Smooth muscle cell (in vitro differentiated cells): ENCODE data around the gene ZNF740. TPM values are rescaled to one million over a fixed set of nuclear protein-coding genes. Genes with fewer than 3 reads are reported as not detected.
A peak's percentile ranks its signal among the peaks of the same experiment; 100 is the strongest.

Experiments
- DNase-seq: peaks from one replicate; lab custom pipeline; 2025; ENCODE audit not compliant: unreplicated experiment; lab: John Stamatoyannopoulos, UW
- H2AFZ ChIP-seq: fragments of 200-600 bp; sonication (generic); 2 replicates; pipeline ENCODE4 v1.6.0; 2016; ENCODE audit warnings: antibody characterized with exemption, low read depth, mild to moderate bottlenecking
- H3F3A ChIP-seq: fragments of 200-600 bp; sonication (generic); 2 replicates; pipeline ENCODE4 v1.6.0; 2017; ENCODE audit warnings: antibody characterized with exemption, low read depth
- H3K27ac ChIP-seq: fragments of 200-600 bp; sonication (generic); 2 replicates; pipeline ENCODE4 v1.5.1; 2016; ENCODE audit warnings: low read depth, mild to moderate bottlenecking
- H3K27me3 ChIP-seq: fragments of 200-600 bp; sonication (generic); 2 replicates; pipeline ENCODE4 v1.6.1; 2016; ENCODE audit warnings: low read depth, mild to moderate bottlenecking
- H3K36me3 ChIP-seq: fragments of 200-600 bp; sonication (generic); 2 replicates; pipeline ENCODE4 v1.5.1; 2016; ENCODE audit warnings: low read depth
- H3K4me1 ChIP-seq: fragments of 200-600 bp; sonication (generic); 2 replicates; pipeline ENCODE4 v1.5.1; 2016; ENCODE audit warnings: low read depth
- H3K4me2 ChIP-seq: fragments of 200-600 bp; sonication (generic); 2 replicates; pipeline ENCODE4 v1.6.0; 2016; ENCODE audit warnings: mild to moderate bottlenecking
- H3K4me3 ChIP-seq: fragments of 200-600 bp; sonication (generic); 2 replicates; pipeline ENCODE4 v1.5.1; 2016; ENCODE audit warnings: mild to moderate bottlenecking
- H3K79me2 ChIP-seq: fragments of 200-600 bp; sonication (generic); 2 replicates; pipeline ENCODE4 v1.6.0; 2016; ENCODE audit warnings: low read depth, mild to moderate bottlenecking
- H3K9ac ChIP-seq: fragments of 200-600 bp; sonication (generic); 2 replicates; pipeline ENCODE4 v1.6.0; 2016; ENCODE audit warnings: low read depth
- H3K9me3 ChIP-seq: fragments of 200-600 bp; sonication (generic); replicated peaks from 2 replicates; pipeline ENCODE4 v1.5.1; 2016; ENCODE audit warnings: low read depth
- H4K20me1 ChIP-seq: fragments of 200-600 bp; sonication (generic); 2 replicates; pipeline ENCODE4 v1.6.0; 2016; ENCODE audit warnings: low read depth
- WGBS: methylation state at CpG from one replicate; pipeline ENCODE4 v1.1.7; 2016; ENCODE audit warnings: low lambda C conversion rate; 5-methylcytosine and 5-hydroxymethylcytosine counted together
- polyA plus RNA-seq: library from polyadenylated mRNA; unstranded; fragments of >200 nt; fragmentation: Nextera tagmentation; extraction: Ambion mirVana; gene quantifications from 2 replicates; pipeline ENCODE4 v1.2.1, GENCODE V29; 2016
- total RNA-seq: library from RNA; depleted of rRNA; stranded (reverse); fragments of >200 nt; gene quantifications from 2 replicates; pipeline ENCODE4 v1.2.3, GENCODE V29; 2014
- TF ChIP-seq, protein P1 (sequence below): fragments of 200-600 bp; sonication (generic); IDR thresholded peaks from 2 replicates; pipeline ENCODE4 v1.5.1; 2017; ENCODE audit warnings: borderline replicate concordance, mild to moderate bottlenecking, antibody characterized with exemption; ENCODE audit not compliant: insufficient read depth, poor library complexity, severe bottlenecking

ZNF740 gene
- total and polyA plus RNA-seq, 2 experiments from 2014 or later = 1.0 to 5.2 TPM

DNA sequence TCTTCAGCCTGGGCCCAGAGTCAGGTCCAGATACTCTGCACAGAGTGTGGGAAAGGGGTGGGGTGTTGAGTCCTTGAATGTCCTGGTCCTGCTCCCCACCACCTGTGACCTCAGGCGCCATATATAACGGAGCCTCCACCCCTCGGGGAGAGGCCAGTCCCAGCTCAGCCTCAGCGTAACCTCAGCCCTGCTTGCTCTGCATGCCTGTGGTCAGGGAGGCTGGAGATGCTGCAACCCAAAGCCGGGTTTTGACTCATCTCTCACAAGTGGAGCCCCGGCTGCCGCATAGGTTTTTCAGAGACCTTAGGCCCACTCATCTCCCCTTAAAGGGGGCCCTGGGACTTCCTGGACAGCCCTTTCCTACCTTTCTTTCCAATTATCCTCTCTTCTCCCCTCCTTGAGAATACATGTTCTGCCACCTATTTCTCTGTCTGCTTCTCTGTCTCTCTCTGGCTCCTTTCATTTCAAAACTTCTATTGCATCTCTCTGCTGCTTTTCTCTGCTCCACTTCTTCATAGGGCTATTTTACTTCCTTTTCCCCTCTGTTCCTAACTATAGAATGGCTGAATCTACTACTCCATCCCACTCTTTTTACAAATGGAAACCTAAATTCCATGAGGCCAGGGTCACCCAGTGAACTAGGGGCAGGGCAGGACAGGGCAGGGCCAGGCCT lies 25.4 kb downstream of the ZNF740 start:
- H3K9ac ChIP-seq = no peak overlapping the region
- DNase-seq = no peak
- peaks cover 24% of the 10 kb centered on the region for H3F3A ChIP-seq
- peak overlapping the region; percentile 69 for H3K4me2 ChIP-seq
- 12% methylated on average over 7 of the region's 7 CpGs for WGBS
- H3K4me3 ChIP-seq = no peak overlapping the region
- TF ChIP-seq, protein P1, sequence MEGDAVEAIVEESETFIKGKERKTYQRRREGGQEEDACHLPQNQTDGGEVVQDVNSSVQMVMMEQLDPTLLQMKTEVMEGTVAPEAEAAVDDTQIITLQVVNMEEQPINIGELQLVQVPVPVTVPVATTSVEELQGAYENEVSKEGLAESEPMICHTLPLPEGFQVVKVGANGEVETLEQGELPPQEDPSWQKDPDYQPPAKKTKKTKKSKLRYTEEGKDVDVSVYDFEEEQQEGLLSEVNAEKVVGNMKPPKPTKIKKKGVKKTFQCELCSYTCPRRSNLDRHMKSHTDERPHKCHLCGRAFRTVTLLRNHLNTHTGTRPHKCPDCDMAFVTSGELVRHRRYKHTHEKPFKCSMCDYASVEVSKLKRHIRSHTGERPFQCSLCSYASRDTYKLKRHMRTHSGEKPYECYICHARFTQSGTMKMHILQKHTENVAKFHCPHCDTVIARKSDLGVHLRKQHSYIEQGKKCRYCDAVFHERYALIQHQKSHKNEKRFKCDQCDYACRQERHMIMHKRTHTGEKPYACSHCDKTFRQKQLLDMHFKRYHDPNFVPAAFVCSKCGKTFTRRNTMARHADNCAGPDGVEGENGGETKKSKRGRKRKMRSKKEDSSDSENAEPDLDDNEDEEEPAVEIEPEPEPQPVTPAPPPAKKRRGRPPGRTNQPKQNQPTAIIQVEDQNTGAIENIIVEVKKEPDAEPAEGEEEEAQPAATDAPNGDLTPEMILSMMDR = no peak
- no peaks in the 10 kb centered on the region for H3K4me1 ChIP-seq
- no peak overlapping the region for H2AFZ ChIP-seq
- no peaks in the 10 kb centered on the region for H3K36me3 ChIP-seq
- H3K27me3 ChIP-seq = no peaks in the 10 kb centered on the region
- H4K20me1 ChIP-seq = no peaks in the 10 kb centered on the region
- no peaks in the 10 kb centered on the region for H3K9me3 ChIP-seq
- H3K79me2 ChIP-seq = no peaks in the 10 kb centered on the region
- H3K27ac ChIP-seq = peak overlapping the region; percentile 59

GRCh38 chr12:53207042-53207441 lies 26.5 kb downstream of the ZNF740 start, which contains the start of gene ITGB7:
TSS of gene ITGB7 (minus strand) at chr12:53207251. CDS start at chr12:53200443, 6,808 bp downstream.
- peak within 1 kb of the TSS; percentile 59 for H3K27ac ChIP-seq
- H3K9me3 ChIP-seq = no peaks in the 10 kb centered on the region
- no peak within 1 kb of the TSS for H3K9ac ChIP-seq
- WGBS = 86% methylated on average over 5 of the region's 5 CpGs
- H3K36me3 ChIP-seq = no peaks in the 10 kb centered on the region
- H3K4me1 ChIP-seq = no peaks in the 10 kb centered on the region
- TF ChIP-seq, protein P1 = no peak
- peak within 1 kb of the TSS; percentile 69 for H3K4me2 ChIP-seq
- no peaks in the 10 kb centered on the region for H3K79me2 ChIP-seq
- no peak within 1 kb of the TSS for H2AFZ ChIP-seq
- H3K27me3 ChIP-seq = no peaks in the 10 kb centered on the region
- H3F3A ChIP-seq = peaks cover 15% of the 10 kb centered on the region
- H4K20me1 ChIP-seq = no peaks in the 10 kb centered on the region
- no peak for DNase-seq
- H3K4me3 ChIP-seq = no peak within 1 kb of the TSS

DNA sequence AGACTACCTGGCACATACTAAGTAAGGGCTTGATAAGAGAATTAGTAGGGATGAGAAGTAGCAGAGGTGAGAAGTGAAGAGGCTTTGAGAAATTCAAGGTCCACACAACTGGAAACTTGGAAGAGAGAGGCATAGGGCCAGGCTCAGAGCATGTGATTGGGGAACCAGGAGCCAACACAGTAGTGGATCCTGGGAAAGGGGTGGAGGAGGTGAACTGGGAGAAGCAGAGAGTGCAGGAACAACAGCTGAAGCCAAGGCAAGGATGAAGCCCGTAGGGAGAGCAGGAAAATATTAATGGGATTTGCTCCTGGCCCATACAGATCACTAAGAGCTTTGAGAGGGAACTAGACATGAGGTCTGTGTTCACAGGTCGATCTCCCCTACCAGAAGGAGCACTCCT lies 27.9 kb downstream of the ZNF740 start:
- TF ChIP-seq, protein P1 = no peak
- Histone ChIP-seq H3F3A (peaks cover 15% of the 10 kb centered on the region), H2AFZ (no peak overlapping the region), H3K27me3 (no peaks in the 10 kb centered on the region), H3K9ac (no peak overlapping the region), H3K79me2 (no peaks in the 10 kb centered on the region), H3K27ac (no peak overlapping the region), H4K20me1 (no peaks in the 10 kb centered on the region), H3K4me3 (no peak overlapping the region), H3K4me1 (no peaks in the 10 kb centered on the region), H3K36me3 (no peaks in the 10 kb centered on the region), H3K4me2 (no peak overlapping the region), H3K9me3 (no peaks in the 10 kb centered on the region)
- no peak for DNase-seq
- 83% methylated on average over 2 of the region's 2 CpGs for WGBS
